A549 treated with dexamethasone at 1 μM for 4 hours (cell line): ENCODE results near the gene AP3B1. TPM values are rescaled to one million over a fixed set of nuclear protein-coding genes. Genes with fewer than 3 reads are reported as not detected.

Experiments used
- total RNA-seq: library from RNA; stranded (reverse); fragments of 200-300 nt; extraction: Qiagen RNA extraction; gene quantifications from 5 replicates; pipeline ENCODE4 v1.2.3, GENCODE V29; 2022

Gene AP3B1
- 27.1 to 34.8 TPM (median 33.3 TPM) in 5 replicates for total RNA-seq

DNA sequence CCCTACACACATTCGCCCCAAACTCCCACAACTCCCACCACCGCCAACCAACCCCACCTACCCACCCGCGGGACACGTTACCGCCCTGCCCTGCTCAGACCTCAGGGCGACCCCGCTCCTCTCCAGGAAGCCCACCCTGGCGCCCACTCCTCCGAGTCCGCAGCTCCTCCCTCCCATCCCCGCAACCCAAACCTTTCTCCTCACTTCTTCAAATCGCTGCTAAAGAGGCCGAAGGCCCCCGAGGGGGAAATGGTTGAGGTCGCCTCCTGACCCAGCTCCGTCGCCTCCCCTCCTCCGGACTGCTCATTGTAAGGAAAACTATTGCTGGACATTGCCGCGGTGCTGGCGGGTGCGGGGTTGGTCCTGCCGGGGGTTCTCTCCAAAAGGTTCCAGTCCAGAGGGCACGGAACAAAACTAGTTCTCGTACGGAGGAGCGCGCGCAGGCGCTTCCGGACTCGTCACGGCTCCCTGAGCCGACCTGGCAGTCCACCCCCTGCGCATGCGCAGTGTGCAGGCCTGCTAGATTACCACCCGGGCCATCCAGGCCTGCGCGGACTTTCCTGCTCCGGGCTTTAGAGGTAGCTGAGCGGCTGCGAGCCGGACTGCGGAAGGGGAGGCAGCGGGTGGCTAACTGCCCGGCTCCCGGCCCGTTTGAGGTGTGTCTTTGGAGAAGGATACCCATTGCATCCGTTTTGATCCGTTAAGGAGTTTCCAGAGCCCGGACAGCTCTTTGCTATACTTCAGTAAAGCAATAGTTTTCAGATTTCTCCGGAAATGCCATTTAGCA is at the start of gene AP3B1:
TSS of gene AP3B1 (minus strand) at position 451 of the 787 bp plus-strand sequence. CDS start at position 332, 119 bp downstream.

Other genes with a start within 250 kb of the AP3B1 start
- gene SCAMP1, start 65.9 kb upstream of the AP3B1 start, total RNA-seq, result 17.8 to 30.4 TPM (median 26.8 TPM) in 5 replicates